ENCODE results near the gene MIEF2. TPM values are rescaled to one million over a fixed set of nuclear protein-coding genes. Genes with fewer than 3 reads are reported as not detected.

MIEF2 gene
- total and polyA plus RNA-seq, 2 donors (not counting 3 experiments of a cell fraction or from before 2014, with no cell fraction given), result 8.3 to 22.7 TPM

DNA sequence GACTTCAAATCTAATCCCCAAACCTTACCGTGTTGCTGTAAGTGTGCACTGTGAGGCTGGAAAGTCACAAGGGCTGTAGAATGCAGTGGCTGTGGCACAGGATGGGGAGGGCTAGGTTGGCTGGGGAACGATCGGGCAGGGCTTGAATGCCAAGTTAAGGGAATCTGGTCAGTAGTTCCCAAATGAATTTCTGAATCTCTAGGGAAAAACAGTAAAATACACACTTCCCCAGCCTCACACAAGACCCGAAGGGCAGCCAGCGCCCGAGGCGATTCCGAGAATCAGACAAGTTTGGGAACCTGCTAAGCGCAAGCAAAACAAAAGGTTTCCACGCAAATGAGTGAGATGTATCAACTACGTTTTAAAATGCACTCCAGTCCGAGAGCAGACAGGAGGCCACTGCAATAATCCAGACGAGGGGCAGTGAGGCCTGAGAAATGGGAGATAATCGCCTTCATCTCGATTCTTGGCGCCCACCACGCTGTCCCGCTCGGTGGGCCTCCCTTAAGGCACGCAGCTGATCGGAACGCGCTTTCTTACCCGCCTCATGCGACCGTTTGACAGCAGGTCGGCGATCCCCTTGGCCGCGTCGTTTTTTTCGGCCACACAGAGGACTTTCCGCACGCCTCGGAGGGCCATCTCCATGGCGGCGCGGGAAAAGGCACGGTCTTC lies 53.7 kb downstream of the MIEF2 start:
- Histone ChIP-seq H3K9me3 (replicated peaks; ENCODE audit: control insufficient read depth, insufficient read depth, low read length) (no peaks in the 10 kb centered on the region), H3K27ac (ENCODE audit: insufficient read depth, low read depth, low read length) (peak overlapping the region; percentile 33), H4K20me1 (replicated peaks; ENCODE audit: control insufficient read depth, extremely low read depth, insufficient read depth, low read length) (no peaks in the 10 kb centered on the region), H3K79me2 (ENCODE audit: control insufficient read depth, insufficient read depth, low read length) (peaks cover 76% of the 10 kb centered on the region), H3K36me3 (ENCODE audit: control insufficient read depth in 2 of 2, extremely low read depth in 1 of 2, insufficient read depth in 2 of 2, low read length in 2 of 2) (peaks cover 0 to 7% of the 10 kb centered on the region in 2 experiments), H3K4me3 (replicated peaks in 1 of 3; ENCODE audit: insufficient read depth in 1 of 3, low read depth in 1 of 3, low read length in 3 of 3) (peak overlapping the region; percentile 58 to 78 (median 72)), H3K4me1 (ENCODE audit: control insufficient read depth, extremely low read depth, insufficient read depth, low read length) (peaks cover 26% of the 10 kb centered on the region), H3K9ac (replicated peaks; ENCODE audit: extremely low read depth, insufficient read depth, low read length) (peak overlapping the region; percentile 95), H2AFZ (ENCODE audit: low read depth, low read length) (peak overlapping the region; percentile 87), H3K27me3 (ENCODE audit: control insufficient read depth in 2 of 2, insufficient read depth in 2 of 2, low read length in 2 of 2) (no peaks in the 10 kb centered on the region), H3K9me1 (replicated peaks; ENCODE audit: control insufficient read depth, extremely low read depth, insufficient read depth, low read length) (no peaks in the 10 kb centered on the region), H3K4me2 (ENCODE audit: insufficient read depth, low read length) (peak overlapping the region; percentile 71)
- ChIA-PET CTCF (interaction anchor here (1.2 kb wide), 1 partner anchor 13 kb away, joined by 3 read pairs; no protein-coding TSS in a partner anchor), POLR2A (interaction anchor here (0.6 kb wide), 1 partner anchor 281 kb away, joined by 5 read pairs; no protein-coding TSS in a partner anchor)
- intact Hi-C loops (cut with micrococcal nuclease) (loop anchor here (1.0 to 2.0 kb wide), 3 partner anchors 49 to 89 kb away; partner anchors contain the start of genes LLGL1 and SHMT1), dilution Hi-C loops (cut with MboI; ENCODE audit: extremely low pct_ligation_motif_present, low sequenced_read_pairs) (no loop called here)
- TF ChIP-seq POLR2AphosphoS5 (IDR thresholded peaks at IDR 0.05; ENCODE audit: insufficient read depth, low read depth, low read length), result no peak
- TF ChIP-seq, protein P1, sequence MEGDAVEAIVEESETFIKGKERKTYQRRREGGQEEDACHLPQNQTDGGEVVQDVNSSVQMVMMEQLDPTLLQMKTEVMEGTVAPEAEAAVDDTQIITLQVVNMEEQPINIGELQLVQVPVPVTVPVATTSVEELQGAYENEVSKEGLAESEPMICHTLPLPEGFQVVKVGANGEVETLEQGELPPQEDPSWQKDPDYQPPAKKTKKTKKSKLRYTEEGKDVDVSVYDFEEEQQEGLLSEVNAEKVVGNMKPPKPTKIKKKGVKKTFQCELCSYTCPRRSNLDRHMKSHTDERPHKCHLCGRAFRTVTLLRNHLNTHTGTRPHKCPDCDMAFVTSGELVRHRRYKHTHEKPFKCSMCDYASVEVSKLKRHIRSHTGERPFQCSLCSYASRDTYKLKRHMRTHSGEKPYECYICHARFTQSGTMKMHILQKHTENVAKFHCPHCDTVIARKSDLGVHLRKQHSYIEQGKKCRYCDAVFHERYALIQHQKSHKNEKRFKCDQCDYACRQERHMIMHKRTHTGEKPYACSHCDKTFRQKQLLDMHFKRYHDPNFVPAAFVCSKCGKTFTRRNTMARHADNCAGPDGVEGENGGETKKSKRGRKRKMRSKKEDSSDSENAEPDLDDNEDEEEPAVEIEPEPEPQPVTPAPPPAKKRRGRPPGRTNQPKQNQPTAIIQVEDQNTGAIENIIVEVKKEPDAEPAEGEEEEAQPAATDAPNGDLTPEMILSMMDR (IDR thresholded peaks at IDR 0.05; ENCODE audit: extremely low read depth in 1 of 2, insufficient read depth in 1 of 2, low read depth in 1 of 2, low read length in 2 of 2), result no peak
- TF ChIP-seq, protein P2, sequence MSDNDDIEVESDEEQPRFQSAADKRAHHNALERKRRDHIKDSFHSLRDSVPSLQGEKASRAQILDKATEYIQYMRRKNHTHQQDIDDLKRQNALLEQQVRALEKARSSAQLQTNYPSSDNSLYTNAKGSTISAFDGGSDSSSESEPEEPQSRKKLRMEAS (IDR thresholded peaks at IDR 0.05; ENCODE audit: insufficient read depth, insufficient read length), result no peak
- no peak for TF ChIP-seq MYC (IDR thresholded peaks at IDR 0.05; ENCODE audit: low read depth, low read length)
- no peak for TF ChIP-seq GATA2 (IDR thresholded peaks at IDR 0.05; ENCODE audit: insufficient read depth, insufficient read length, low read depth, low read length)
- TF ChIP-seq FOS (IDR thresholded peaks at IDR 0.05; ENCODE audit: borderline replicate concordance, insufficient read depth, low read length), result no peak
- TF ChIP-seq JUN (IDR thresholded peaks at IDR 0.05; ENCODE audit: borderline replicate concordance, insufficient read depth, insufficient read length, low read depth), result no peak
- TF ChIP-seq POLR2A (IDR thresholded peaks at IDR 0.05; ENCODE audit: low read depth, low read length), result no peak
- no peak for TF ChIP-seq EZH2 (IDR thresholded peaks at IDR 0.05; ENCODE audit: borderline replicate concordance, low read depth, low read length, severe bottlenecking)
- TSS peak; percentile 44 for BruUV-seq (replicated peaks)
- DNase-seq (ENCODE audit: low read depth, low spot score) (peak; percentile 56), FAIRE-seq (peak; percentile 38)
